Psoas muscle (tissue), 8 donors: ENCODE data around the gene SETD1A. TPM values are rescaled to one million over a fixed set of nuclear protein-coding genes. Genes with fewer than 3 reads are reported as not detected.

Experiments used
- ATAC-seq, 4 donors: fragments of 200-7000 bp; cut with Tn5 transposase; one replicate each; pipeline ENCODE4 v1.9.1; 2020; ENCODE audit warnings: moderate library complexity in 3 of 4, mild to moderate bottlenecking in 2 of 4
- DNase-seq, 2 donors: peaks; one replicate each; pipeline ENCODE4 v3.0.0-alpha.2; 2020
- H3K27ac ChIP-seq: fragments of 200-600 bp; one replicate; pipeline ENCODE4 v1.8.0; 2022
- H3K27me3 ChIP-seq, 3 donors: fragments of 200-600 bp in 1 of 3; one replicate each; pipeline versions ENCODE4 v1.6.1 to v1.8.0; 2013 to 2022; ENCODE audit warnings: low read length in 2 of 3, mild to moderate bottlenecking in 2 of 3, moderate library complexity in 1 of 3; ENCODE audit not compliant: insufficient read depth in 3 of 3
- H3K36me3 ChIP-seq, 2 donors: fragments of 200-600 bp in 1 of 2; one replicate each; pipeline versions ENCODE4 v1.6.1 to v1.8.0; 2013 to 2022; ENCODE audit warnings: low read depth in 1 of 2, mild to moderate bottlenecking in 1 of 2, moderate library complexity in 1 of 2; ENCODE audit not compliant: insufficient read depth in 1 of 2
- H3K4me1 ChIP-seq: fragments of 200-600 bp; one replicate; pipeline ENCODE4 v1.8.0; 2022
- H3K4me3 ChIP-seq: fragments of 200-600 bp; one replicate; pipeline ENCODE4 v1.8.0; 2022; ENCODE audit warnings: mild to moderate bottlenecking
- H3K9me3 ChIP-seq: fragments of 200-600 bp; one replicate; pipeline ENCODE4 v1.8.0; 2022
- CTCF ChIP-seq: fragments of 200-600 bp; IDR thresholded peaks from one replicate; pipeline ENCODE4 v1.8.0; 2022; ENCODE audit warnings: antibody characterized with exemption
- WGBS, 3 donors: extraction: QIAGEN DNeasy Blood & Tissue Kit; methylation state at CpG; one replicate each; pipeline versions ENCODE4 v1.1.6 to v1.1.7; 2013; 5-methylcytosine and 5-hydroxymethylcytosine counted together
- intact Hi-C, 2 donors: fragments of 100-400 bp; cut with DNase I; formaldehyde crosslinking; loops; one replicate each; pipeline versions ENCODE4 v1.11.0 to v1.14.2; 2022
- polyA plus RNA-seq, 3 donors: library from polyadenylated mRNA; stranded (reverse); fragments of 200-250 nt; gene quantifications; one replicate each; pipeline ENCODE4 v1.2.3, GENCODE V29; 2013
- total RNA-seq, 4 donors: library from RNA; stranded (reverse); fragmentation: NEBNext Ultra II Directional in 2 of 4; extraction: Animal tissue kit (Norgen Biotek cat#: 25700) in 2 of 4; gene quantifications; one replicate each; pipeline versions ENCODE4 v1.2.1 to v1.2.4, GENCODE V29; 2021 to 2023
- donor health status: healthy with polysubstance abuse.
- donor health status: DM: no; HTN: no; CAD: no; lungs with moderate emphysema.
- donor health status: Bipolar disorder and iron deficiency.
- donor health status: healthy.
- donor health status: DM: yes; HTN: yes; CAD: no.
- donor health status: DM: no; HTN: no; CAD: no.
- donor health status: DM: no; HTN: no; CAD: no.
- donor health status: DM: yes; HTN: yes; CAD: no.

Gene SETD1A
- total and polyA plus RNA-seq, 7 donors = 7.9 to 19.0 (median 14.9) TPM

- intact Hi-C loops = no loop called here
- 87 to 88% (median 88%) methylated on average over 31 to 33 of the region's 33 CpGs for WGBS, 3 donors
- H3K27ac ChIP-seq = no peak overlapping the region
- ATAC-seq (no peak), DNase-seq (no peak)
- H3K4me3 ChIP-seq = no peak overlapping the region
- no peak for TF ChIP-seq CTCF
- no peaks in the 10 kb centered on the region for H3K9me3 ChIP-seq
- no peaks in the 10 kb centered on the region for H3K27me3 ChIP-seq
- peaks cover 10 to 100% of the 10 kb centered on the region in 2 donors for H3K36me3 ChIP-seq
- peaks cover 2% of the 10 kb centered on the region for H3K4me1 ChIP-seq
Measured at GRCh38 chr16:30964574-30965226, 7.1 kb downstream of the SETD1A start.

- Histone ChIP-seq H3K36me3 (peaks cover 10 to 100% of the 10 kb centered on the region in 2 donors), H3K4me3 (no peak overlapping the region), H3K9me3 (no peaks in the 10 kb centered on the region), H3K27ac (no peak overlapping the region), H3K27me3 (no peaks in the 10 kb centered on the region), H3K4me1 (no peaks in the 10 kb centered on the region)
- DNase-seq (no peak), ATAC-seq (no peak)
- no peak for TF ChIP-seq CTCF
- 86 to 94% (median 86%) methylated on average over 5 to 15 of the region's 15 CpGs for WGBS, 3 donors
- intact Hi-C loops = no loop called here
Measured at GRCh38 chr16:30965436-30965835, 7.9 kb downstream of the SETD1A start.

- no peak for ATAC-seq
- Histone ChIP-seq H3K27me3 (no peaks in the 10 kb centered on the region), H3K27ac (no peak overlapping the region), H3K4me3 (no peak overlapping the region), H3K4me1 (no peaks in the 10 kb centered on the region), H3K9me3 (no peaks in the 10 kb centered on the region), H3K36me3 (peaks cover 10 to 100% of the 10 kb centered on the region in 2 donors)
- WGBS, 3 donors = 88 to 92% (median 88%) methylated on average over 18 to 19 of the region's 19 CpGs
- TF ChIP-seq CTCF = no peak
- no peak for DNase-seq
- intact Hi-C loops = no loop called here
Measured at GRCh38 chr16:30966033-30966619, 8.6 kb downstream of the SETD1A start.

GRCh38 chr16:30967795-30968194 lies 10.2 kb downstream of the SETD1A start:
- Histone ChIP-seq H3K27me3 (no peaks in the 10 kb centered on the region), H3K36me3 (peaks cover 13 to 100% of the 10 kb centered on the region in 2 donors), H3K4me3 (no peak overlapping the region), H3K4me1 (no peaks in the 10 kb centered on the region), H3K27ac (no peak overlapping the region), H3K9me3 (no peaks in the 10 kb centered on the region)
- ATAC-seq = no peak
- 70 to 90% (median 83%) methylated on average over 4 of the region's 4 CpGs for WGBS, 3 donors
- no peak for DNase-seq
- intact Hi-C loops = no loop called here
- no peak for TF ChIP-seq CTCF
